ENCODE measurements around the gene UBR4.

DNA sequence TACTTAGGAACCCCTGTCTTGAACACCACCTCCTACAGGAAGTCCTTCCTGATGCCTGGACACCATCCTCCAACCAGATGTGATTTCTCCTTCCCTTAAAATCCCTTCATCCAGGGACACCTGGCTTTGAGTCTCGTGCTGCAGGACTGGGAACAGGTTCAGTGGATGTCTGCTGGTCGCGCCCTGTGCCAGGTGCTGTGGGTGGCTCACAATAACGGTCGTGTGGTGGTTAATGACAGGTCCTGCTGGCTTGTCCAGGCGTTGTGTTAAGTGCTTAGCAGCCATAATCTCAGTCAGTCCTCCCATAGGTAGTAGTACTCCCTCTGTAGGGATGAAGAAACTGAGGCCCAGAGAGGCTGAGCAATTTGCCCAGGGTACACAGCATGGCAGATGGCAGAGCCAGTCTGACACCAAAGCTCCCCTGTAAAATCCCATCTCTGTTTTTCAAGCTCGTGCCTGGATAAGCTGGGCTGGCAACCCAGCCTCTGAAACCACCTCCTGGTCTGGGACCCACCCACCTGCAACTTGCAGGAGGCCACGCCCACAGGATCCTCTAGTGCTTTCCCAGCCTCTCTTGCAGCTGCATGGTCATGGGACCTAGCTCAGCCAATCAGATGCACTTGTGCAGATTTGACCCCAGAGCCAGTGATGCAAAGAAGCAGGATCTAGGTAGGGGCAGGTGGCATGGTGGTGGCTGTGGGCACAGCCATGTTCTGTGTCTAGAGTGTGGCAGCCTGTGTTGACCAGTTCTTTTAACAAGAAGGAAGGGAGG is 147.6 kb downstream of the UBR4 start:
- TF ChIP-seq POLR2A (IDR thresholded peaks at IDR 0.05; ENCODE audit: low read depth, low read length) (no peak), TAF1 (IDR thresholded peaks at IDR 0.05; ENCODE audit: borderline replicate concordance, low read depth, low read length) (no peak)
